ENCODE data around the gene FDX2.

DNA sequence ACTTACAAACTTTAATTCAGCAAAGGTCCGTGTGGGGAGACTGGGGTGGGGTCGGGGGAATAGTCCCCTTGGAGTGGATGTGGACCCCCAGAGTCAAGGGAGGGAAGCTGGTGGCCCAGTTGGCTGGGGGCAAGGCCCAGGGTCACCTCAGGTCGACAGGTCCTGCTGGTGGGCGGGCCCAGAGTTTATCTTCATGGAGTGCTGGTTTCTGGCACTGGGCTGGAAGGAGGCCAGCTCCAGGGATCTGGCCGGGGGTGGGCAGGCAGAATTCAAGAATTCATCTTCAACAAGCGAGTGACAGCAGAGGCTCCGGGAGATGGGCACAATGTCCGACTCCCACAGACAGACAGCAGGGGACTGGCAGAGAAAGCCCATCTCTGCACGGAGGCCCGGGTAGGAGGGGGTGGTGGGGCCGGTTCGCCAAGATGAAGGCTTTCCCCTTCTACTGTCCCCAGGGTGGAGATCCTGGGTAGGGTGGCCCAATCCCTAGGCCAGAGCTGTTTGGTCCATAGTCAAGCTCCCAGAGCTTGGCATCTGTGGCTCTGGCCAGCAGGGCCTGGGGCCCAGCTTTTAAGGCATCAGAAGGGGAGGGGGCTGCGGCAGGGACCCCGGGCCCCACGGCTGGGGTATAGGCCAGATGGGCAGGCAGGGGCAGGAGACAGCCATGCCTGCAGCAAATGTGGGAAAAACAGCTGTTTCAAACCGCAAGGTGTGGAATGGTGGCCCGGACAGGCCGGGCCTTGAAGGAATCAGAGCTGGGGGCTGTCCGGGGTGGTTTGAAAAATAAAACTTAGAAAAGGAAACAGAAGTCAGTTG lies 622 bp upstream of the FDX2 start:
- TF ChIP-seq, protein P1, sequence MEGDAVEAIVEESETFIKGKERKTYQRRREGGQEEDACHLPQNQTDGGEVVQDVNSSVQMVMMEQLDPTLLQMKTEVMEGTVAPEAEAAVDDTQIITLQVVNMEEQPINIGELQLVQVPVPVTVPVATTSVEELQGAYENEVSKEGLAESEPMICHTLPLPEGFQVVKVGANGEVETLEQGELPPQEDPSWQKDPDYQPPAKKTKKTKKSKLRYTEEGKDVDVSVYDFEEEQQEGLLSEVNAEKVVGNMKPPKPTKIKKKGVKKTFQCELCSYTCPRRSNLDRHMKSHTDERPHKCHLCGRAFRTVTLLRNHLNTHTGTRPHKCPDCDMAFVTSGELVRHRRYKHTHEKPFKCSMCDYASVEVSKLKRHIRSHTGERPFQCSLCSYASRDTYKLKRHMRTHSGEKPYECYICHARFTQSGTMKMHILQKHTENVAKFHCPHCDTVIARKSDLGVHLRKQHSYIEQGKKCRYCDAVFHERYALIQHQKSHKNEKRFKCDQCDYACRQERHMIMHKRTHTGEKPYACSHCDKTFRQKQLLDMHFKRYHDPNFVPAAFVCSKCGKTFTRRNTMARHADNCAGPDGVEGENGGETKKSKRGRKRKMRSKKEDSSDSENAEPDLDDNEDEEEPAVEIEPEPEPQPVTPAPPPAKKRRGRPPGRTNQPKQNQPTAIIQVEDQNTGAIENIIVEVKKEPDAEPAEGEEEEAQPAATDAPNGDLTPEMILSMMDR (conservative IDR thresholded peaks at IDR 0.05; ENCODE audit: low read depth in 2 of 2): no peak
- TF ChIP-seq, protein P2, sequence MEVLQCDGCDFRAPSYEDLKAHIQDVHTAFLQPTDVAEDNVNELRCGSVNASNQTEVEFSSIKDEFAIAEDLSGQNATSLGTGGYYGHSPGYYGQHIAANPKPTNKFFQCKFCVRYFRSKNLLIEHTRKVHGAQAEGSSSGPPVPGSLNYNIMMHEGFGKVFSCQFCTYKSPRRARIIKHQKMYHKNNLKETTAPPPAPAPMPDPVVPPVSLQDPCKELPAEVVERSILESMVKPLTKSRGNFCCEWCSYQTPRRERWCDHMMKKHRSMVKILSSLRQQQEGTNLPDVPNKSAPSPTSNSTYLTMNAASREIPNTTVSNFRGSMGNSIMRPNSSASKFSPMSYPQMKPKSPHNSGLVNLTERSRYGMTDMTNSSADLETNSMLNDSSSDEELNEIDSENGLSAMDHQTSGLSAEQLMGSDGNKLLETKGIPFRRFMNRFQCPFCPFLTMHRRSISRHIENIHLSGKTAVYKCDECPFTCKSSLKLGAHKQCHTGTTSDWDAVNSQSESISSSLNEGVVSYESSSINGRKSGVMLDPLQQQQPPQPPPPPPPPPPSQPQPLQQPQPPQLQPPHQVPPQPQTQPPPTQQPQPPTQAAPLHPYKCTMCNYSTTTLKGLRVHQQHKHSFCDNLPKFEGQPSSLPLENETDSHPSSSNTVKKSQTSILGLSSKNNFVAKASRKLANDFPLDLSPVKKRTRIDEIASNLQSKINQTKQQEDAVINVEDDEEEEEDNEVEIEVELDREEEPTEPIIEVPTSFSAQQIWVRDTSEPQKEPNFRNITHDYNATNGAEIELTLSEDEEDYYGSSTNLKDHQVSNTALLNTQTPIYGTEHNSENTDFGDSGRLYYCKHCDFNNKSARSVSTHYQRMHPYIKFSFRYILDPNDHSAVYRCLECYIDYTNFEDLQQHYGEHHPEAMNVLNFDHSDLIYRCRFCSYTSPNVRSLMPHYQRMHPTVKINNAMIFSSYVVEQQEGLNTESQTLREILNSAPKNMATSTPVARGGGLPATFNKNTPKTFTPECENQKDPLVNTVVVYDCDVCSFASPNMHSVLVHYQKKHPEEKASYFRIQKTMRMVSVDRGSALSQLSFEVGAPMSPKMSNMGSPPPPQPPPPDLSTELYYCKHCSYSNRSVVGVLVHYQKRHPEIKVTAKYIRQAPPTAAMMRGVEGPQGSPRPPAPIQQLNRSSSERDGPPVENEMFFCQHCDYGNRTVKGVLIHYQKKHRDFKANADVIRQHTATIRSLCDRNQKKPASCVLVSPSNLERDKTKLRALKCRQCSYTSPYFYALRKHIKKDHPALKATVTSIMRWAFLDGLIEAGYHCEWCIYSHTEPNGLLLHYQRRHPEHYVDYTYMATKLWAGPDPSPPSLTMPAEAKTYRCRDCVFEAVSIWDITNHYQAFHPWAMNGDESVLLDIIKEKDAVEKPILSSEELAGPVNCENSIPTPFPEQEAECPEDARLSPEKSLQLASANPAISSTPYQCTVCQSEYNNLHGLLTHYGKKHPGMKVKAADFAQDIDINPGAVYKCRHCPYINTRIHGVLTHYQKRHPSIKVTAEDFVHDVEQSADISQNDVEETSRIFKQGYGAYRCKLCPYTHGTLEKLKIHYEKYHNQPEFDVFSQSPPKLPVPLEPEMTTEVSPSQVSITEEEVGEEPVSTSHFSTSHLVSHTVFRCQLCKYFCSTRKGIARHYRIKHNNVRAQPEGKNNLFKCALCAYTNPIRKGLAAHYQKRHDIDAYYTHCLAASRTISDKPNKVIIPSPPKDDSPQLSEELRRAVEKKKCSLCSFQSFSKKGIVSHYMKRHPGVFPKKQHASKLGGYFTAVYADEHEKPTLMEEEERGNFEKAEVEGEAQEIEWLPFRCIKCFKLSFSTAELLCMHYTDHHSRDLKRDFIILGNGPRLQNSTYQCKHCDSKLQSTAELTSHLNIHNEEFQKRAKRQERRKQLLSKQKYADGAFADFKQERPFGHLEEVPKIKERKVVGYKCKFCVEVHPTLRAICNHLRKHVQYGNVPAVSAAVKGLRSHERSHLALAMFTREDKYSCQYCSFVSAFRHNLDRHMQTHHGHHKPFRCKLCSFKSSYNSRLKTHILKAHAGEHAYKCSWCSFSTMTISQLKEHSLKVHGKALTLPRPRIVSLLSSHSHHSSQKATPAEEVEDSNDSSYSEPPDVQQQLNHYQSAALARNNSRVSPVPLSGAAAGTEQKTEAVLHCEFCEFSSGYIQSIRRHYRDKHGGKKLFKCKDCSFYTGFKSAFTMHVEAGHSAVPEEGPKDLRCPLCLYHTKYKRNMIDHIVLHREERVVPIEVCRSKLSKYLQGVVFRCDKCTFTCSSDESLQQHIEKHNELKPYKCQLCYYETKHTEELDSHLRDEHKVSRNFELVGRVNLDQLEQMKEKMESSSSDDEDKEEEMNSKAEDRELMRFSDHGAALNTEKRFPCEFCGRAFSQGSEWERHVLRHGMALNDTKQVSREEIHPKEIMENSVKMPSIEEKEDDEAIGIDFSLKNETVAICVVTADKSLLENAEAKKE (CRISPR knock-in tag; IDR thresholded peaks at IDR 0.05): no peak
- TF ChIP-seq, protein P3, sequence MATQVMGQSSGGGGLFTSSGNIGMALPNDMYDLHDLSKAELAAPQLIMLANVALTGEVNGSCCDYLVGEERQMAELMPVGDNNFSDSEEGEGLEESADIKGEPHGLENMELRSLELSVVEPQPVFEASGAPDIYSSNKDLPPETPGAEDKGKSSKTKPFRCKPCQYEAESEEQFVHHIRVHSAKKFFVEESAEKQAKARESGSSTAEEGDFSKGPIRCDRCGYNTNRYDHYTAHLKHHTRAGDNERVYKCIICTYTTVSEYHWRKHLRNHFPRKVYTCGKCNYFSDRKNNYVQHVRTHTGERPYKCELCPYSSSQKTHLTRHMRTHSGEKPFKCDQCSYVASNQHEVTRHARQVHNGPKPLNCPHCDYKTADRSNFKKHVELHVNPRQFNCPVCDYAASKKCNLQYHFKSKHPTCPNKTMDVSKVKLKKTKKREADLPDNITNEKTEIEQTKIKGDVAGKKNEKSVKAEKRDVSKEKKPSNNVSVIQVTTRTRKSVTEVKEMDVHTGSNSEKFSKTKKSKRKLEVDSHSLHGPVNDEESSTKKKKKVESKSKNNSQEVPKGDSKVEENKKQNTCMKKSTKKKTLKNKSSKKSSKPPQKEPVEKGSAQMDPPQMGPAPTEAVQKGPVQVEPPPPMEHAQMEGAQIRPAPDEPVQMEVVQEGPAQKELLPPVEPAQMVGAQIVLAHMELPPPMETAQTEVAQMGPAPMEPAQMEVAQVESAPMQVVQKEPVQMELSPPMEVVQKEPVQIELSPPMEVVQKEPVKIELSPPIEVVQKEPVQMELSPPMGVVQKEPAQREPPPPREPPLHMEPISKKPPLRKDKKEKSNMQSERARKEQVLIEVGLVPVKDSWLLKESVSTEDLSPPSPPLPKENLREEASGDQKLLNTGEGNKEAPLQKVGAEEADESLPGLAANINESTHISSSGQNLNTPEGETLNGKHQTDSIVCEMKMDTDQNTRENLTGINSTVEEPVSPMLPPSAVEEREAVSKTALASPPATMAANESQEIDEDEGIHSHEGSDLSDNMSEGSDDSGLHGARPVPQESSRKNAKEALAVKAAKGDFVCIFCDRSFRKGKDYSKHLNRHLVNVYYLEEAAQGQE (IDR thresholded peaks at IDR 0.05; ENCODE audit: unreplicated experiment): no peak
- TF ChIP-seq CREB1 (CRISPR knock-in tag; IDR thresholded peaks at IDR 0.05; ENCODE audit: low read depth): no peak
- TF ChIP-seq POLR2AphosphoS5 (IDR thresholded peaks at IDR 0.05; ENCODE audit: low read depth): no peak
- TF ChIP-seq, protein P4, sequence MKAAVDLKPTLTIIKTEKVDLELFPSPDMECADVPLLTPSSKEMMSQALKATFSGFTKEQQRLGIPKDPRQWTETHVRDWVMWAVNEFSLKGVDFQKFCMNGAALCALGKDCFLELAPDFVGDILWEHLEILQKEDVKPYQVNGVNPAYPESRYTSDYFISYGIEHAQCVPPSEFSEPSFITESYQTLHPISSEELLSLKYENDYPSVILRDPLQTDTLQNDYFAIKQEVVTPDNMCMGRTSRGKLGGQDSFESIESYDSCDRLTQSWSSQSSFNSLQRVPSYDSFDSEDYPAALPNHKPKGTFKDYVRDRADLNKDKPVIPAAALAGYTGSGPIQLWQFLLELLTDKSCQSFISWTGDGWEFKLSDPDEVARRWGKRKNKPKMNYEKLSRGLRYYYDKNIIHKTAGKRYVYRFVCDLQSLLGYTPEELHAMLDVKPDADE (IDR thresholded peaks at IDR 0.05): no peak
- no peak for TF ChIP-seq EZH2 (IDR thresholded peaks at IDR 0.05; ENCODE audit: low read depth, unreplicated experiment)
